Measurements from ENCODE around the gene GFOD1. TPM values are rescaled to one million over a fixed set of nuclear protein-coding genes. Genes with fewer than 3 reads are reported as not detected.

The GFOD1 gene
- polyA plus RNA-seq, 2 of the 4 experiments (the other 2 are of a cell fraction), result 2.7 to 3.5 TPM

DNA sequence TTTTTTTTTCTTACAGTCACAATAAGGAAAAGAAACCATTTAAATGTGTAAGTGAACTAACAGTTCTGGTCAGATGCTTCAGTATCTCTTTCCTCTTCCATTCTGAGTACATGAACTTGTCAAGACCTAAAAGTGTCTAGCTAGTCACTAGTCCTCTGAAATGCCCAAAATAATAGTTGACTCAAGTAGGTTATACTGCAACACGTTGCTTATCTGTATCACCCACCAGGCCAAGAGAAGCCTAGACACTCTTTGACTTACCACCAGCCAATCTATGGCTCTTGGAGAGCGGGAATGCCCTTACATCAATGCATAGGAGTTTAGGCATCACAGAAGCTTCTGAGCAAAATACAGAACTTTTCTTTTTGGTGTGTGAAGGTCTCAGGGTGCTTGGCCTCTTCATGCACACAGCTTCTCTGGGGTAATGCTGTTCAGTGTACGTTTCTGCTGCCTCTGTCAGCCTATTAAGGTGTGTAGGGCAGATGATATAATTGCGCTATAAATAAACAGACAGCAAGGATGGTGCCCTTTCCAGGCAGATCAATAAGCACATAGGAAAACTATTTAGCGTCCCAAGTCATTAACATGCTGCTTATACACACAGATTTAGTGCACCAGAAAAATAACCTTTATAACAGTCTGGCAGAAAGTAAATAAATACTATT is 7.8 kb upstream of the GFOD1 start:
- ChIA-PET POLR2A (no interaction called here), CTCF (interaction anchor here (0.9 kb wide), 1 partner anchor 191 kb away, joined by 3 read pairs; no protein-coding TSS in a partner anchor)
- DNase-seq (ENCODE audit: low read depth in 1 of 2, low spot score in 1 of 2) (no peak), ATAC-seq (no peak), FAIRE-seq (no peak)
- H3K27ac ChIP-seq, result no peak overlapping the region
- WGBS (ENCODE audit: missing lambda C conversion rate), result 63% methylated on average over 5 of the region's 5 CpGs
- no peak overlapping the region for H3K4me3 ChIP-seq
- peaks cover 9% of the 10 kb centered on the region; the same call in 2 of the 3 replicates for H3K4me1 ChIP-seq
- H3K9me3 ChIP-seq, result no peaks in the 10 kb centered on the region
- no peak overlapping the region for H3K4me2 ChIP-seq
- TF ChIP-seq RCOR1 (IDR thresholded peaks at IDR 0.05; ENCODE audit: low read depth, low read length), result no peak
- TF ChIP-seq CHD4 (IDR thresholded peaks at IDR 0.05; ENCODE audit: borderline replicate concordance), result no peak
- no peak for TF ChIP-seq MAFK (IDR thresholded peaks at IDR 0.05; ENCODE audit: partially characterized antibody)
- TF ChIP-seq RAD21 (conservative IDR thresholded peaks at IDR 0.05 in 1 of 2, IDR thresholded peaks at IDR 0.05 in 1 of 2), result no peak
- no peak for TF ChIP-seq FOSB (CRISPR knock-in tag; IDR thresholded peaks at IDR 0.05)
- TF ChIP-seq CBX2 (IDR thresholded peaks at IDR 0.05; ENCODE audit: borderline replicate concordance, low read depth), result no peak
- TF ChIP-seq CHD2 (IDR thresholded peaks at IDR 0.05; ENCODE audit: low read length, partially characterized antibody), result no peak
- no peak for TF ChIP-seq GATA3 (IDR thresholded peaks at IDR 0.05; ENCODE audit: borderline replicate concordance)
- no peak for TF ChIP-seq HOXA7 (CRISPR knock-in tag; IDR thresholded peaks at IDR 0.05)
- no peak for TF ChIP-seq ESRRA (IDR thresholded peaks at IDR 0.05; ENCODE audit: borderline replicate concordance, low read length)
- no peak for TF ChIP-seq CEBPB (IDR thresholded peaks at IDR 0.05)
- TF ChIP-seq EP300 (IDR thresholded peaks at IDR 0.05), result no peak
- no peak for TF ChIP-seq ZNF302 (CRISPR knock-in tag; IDR thresholded peaks at IDR 0.05)
- TF ChIP-seq KDM5A (IDR thresholded peaks at IDR 0.05), result no peak
- TF ChIP-seq, protein P1, sequence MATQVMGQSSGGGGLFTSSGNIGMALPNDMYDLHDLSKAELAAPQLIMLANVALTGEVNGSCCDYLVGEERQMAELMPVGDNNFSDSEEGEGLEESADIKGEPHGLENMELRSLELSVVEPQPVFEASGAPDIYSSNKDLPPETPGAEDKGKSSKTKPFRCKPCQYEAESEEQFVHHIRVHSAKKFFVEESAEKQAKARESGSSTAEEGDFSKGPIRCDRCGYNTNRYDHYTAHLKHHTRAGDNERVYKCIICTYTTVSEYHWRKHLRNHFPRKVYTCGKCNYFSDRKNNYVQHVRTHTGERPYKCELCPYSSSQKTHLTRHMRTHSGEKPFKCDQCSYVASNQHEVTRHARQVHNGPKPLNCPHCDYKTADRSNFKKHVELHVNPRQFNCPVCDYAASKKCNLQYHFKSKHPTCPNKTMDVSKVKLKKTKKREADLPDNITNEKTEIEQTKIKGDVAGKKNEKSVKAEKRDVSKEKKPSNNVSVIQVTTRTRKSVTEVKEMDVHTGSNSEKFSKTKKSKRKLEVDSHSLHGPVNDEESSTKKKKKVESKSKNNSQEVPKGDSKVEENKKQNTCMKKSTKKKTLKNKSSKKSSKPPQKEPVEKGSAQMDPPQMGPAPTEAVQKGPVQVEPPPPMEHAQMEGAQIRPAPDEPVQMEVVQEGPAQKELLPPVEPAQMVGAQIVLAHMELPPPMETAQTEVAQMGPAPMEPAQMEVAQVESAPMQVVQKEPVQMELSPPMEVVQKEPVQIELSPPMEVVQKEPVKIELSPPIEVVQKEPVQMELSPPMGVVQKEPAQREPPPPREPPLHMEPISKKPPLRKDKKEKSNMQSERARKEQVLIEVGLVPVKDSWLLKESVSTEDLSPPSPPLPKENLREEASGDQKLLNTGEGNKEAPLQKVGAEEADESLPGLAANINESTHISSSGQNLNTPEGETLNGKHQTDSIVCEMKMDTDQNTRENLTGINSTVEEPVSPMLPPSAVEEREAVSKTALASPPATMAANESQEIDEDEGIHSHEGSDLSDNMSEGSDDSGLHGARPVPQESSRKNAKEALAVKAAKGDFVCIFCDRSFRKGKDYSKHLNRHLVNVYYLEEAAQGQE (IDR thresholded peaks at IDR 0.05), result no peak
- TF ChIP-seq POLR2AphosphoS2 (conservative IDR thresholded peaks at IDR 0.05; ENCODE audit: low read length), result no peak
- TF ChIP-seq, protein P2, sequence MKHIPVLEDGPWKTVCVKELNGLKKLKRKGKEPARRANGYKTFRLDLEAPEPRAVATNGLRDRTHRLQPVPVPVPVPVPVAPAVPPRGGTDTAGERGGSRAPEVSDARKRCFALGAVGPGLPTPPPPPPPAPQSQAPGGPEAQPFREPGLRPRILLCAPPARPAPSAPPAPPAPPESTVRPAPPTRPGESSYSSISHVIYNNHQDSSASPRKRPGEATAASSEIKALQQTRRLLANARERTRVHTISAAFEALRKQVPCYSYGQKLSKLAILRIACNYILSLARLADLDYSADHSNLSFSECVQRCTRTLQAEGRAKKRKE (CRISPR knock-in tag; IDR thresholded peaks at IDR 0.05; ENCODE audit: low read depth), result no peak

DNA sequence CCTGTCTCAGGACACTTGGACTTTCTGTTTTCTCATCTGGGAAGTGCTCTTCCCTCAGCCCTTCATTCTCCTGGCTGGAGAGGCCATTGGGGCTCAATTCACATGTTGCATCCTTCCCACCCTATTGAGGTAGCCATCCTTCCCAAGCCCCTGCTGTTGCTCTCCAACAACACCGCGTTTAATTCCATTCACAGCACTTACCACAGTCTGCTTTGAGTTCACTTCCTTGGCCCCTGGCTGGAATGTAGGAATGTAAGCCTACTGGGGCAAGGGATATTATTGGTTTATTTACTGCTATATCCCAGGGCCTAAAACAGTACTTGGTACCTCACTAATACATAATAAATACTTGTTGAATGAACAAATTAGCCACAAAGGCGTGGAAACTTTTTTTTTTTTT is 6.7 kb upstream of the GFOD1 start:
- ChIA-PET CTCF (no interaction called here), POLR2A (no interaction called here)
- ATAC-seq, result no peak
- no peak for FAIRE-seq
- WGBS (ENCODE audit: missing lambda C conversion rate), result 42% methylated on average over 2 of the region's 3 CpGs
- Histone ChIP-seq H3K27ac (no peak overlapping the region), H3K4me3 (no peak overlapping the region), H3K4me1 (peaks cover 9% of the 10 kb centered on the region; the same call in 2 of the 3 replicates), H3K4me2 (no peak overlapping the region), H3K9me3 (no peaks in the 10 kb centered on the region)
- DNase-seq (ENCODE audit: low read depth in 1 of 2, low spot score in 1 of 2), result no peak
- TF ChIP-seq RCOR1 (IDR thresholded peaks at IDR 0.05; ENCODE audit: low read depth, low read length) (no peak), HOXA7 (CRISPR knock-in tag; IDR thresholded peaks at IDR 0.05) (no peak), FOSB (CRISPR knock-in tag; IDR thresholded peaks at IDR 0.05) (no peak), PHF8 (IDR thresholded peaks at IDR 0.05; ENCODE audit: borderline replicate concordance, low read depth) (no peak), BHLHE40 (IDR thresholded peaks at IDR 0.05; ENCODE audit: low read depth, low read length) (no peak), FOSL2 (IDR thresholded peaks at IDR 0.05) (no peak), FOSL2 (CRISPR knock-in tag; IDR thresholded peaks at IDR 0.05) (no peak), GATA3 (IDR thresholded peaks at IDR 0.05; ENCODE audit: borderline replicate concordance) (no peak), TP53 (CRISPR knock-in tag; IDR thresholded peaks at IDR 0.05) (no peak)

Measured in A549 (cell line).